Hematopoietic multipotent progenitor cell treated with erythropoietin and hydrocortisone succinate and interleukin-3 and kit ligand, for 8 days (in vitro differentiated cells): Measurements from ENCODE around the gene CGB2.
A peak's percentile ranks its signal among the peaks of the same experiment; 100 is the strongest.

Source experiments
- DNase-seq: peaks from one replicate; pipeline ENCODE4 v3.0.0-alpha.2; 2015

CGB2 gene

DNA sequence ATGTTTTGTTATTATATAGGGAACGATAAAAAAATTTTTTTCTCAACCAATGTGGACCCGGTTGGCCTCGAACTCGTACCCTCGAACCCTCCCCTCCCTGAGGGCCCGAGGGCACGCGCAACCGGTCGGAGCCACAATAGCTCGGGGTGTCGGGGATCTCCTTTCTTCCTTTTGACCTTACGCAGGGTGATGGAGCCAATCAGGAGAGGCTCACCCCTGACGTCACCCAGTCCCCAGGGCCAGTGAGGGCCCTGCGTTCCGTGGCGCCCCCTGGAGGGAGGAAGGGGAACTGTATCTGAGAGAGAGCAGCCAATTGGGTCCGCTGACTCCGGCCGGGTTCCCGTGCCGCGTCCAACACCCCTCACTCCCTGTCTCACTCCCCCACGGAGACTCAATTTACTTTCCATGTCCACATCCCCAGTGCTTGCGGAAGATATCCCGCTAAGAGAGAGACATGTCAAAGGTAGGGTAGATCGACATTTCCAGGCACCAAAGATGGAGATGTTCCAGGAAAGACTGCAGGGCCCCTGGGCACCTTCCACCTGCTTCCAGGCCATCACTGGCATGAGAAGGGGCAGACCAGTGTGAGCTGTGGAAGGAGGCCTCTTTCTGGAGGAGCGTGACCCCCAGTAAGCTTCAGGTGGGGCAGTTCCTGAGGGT is at the start of gene CGB2:
CGB2 (plus strand) TSS at position 249 of the 660 bp plus-strand sequence; CDS start at position 455, 206 bp downstream.
- peak; percentile 75 for DNase-seq

DNA sequence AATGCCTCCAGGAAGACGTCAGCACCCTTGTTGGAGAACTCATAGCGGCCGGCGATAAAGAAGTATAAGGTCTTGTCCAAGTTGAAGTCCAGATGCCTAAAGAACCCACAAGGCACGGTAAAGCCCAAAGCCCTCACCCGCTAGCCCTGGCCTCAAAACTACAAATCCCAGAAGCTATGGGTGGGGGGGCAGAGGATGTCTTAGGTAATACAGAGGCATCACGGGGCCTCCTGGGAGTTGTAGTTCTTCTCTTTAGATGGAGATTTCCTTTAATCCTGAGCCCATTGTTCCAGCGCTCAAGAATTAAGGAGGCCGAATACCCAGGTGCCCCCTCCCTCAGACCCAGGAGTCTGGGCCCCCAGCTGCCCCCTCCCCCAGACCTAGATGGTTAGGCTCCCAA is 49.4 kb upstream of the CGB2 start:
- no peak for DNase-seq

DNA sequence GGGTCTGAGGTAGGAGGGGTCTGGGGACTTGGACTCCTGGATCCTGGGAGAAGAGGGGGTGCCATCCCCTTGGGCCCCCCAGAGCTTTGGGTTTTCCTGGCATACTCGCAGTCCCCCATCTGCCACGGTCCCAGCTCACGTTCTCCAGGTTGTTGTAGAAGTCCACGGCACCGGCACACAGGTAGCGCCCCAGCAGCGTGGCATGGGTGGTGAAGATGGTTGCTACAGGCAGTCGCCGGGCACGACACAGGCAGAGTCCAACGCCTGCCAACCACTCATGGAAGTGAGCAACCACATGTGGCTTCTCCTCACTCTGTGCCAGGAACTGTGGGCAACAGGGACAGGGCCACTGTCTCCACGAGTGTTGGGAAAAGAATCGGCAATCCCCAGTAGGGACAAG is 46.0 kb upstream of the CGB2 start:
- no peak for DNase-seq

DNA sequence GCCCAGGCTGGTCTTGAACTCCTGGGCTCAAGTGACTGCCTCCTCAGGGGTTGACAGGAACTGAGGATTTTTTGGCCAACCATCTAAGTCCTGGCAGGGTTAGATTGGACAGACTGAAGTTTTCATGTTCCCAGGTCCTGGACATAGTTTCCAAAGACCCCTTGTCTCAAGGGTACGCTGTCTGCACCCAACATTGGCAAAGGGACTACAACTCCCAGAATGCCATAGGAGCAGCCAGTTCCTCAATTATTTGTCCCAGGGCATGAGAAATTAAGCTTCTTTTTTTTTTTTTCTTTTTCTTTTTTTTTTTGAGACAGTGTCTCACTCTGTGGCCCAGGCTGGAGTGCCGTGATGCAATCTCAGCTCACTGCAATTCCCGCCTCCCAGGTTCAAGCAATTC is 45.5 kb upstream of the CGB2 start:
- DNase-seq = no peak

DNA sequence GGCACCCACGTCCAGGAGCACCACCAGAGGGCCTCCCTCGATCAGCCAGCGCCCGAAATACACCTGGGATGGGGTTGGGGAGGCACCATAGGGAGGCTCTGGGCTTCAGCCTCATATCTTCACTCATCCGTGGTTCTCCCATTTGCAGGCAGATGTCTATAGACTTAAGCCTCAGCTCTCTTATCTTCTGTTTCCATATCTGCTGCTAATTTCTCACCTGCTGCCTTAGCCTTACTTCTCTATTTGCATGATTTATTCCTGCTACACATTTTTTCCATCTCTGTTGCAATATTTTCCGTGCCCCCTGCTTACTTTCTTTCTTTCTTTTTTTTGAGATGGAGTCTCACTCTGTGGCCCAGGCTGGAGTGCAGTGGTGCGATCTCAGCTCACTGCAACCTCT is 44.4 kb upstream of the CGB2 start:
- DNase-seq = no peak

DNA sequence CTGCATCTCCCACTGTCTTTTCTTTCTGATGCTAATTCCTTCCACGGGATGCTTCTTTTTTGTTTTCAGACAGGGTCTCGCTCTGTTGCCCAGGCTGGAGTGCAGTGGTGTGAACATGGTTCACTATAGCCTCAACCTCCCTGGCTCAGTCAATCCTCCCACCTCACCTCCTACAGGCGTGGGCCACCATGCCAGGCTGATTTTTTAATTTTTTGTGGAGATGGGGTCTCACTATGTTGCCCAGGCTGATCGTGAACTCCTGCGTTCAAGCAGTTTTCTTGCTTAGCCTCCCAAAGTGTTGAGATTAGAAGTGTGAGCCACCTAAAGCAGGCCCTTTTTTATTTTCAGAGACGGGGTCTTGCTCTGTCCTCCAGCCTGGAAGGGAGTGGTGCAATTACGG is 43.4 kb upstream of the CGB2 start:
- no peak for DNase-seq

DNA sequence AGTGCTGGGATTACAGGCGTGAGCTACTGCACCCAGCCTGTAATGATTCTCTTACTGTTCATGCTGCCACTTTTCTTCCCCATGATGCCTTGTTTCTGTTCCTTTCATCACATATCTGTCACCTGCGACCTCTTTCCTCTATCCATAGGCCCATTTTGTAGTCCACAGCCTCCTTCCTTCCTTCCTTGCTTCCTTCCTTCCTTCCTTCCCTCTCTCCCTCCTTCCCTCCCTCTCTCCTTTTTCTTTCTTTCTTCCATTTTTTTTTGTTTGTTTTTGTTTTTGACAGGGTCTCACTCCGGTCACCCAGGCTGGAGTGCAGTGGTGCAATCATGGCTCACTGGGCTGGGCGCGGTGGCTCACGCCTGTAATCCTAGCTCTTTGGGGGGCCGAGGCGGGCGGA is 42.8 kb upstream of the CGB2 start:
- DNase-seq = no peak

DNA sequence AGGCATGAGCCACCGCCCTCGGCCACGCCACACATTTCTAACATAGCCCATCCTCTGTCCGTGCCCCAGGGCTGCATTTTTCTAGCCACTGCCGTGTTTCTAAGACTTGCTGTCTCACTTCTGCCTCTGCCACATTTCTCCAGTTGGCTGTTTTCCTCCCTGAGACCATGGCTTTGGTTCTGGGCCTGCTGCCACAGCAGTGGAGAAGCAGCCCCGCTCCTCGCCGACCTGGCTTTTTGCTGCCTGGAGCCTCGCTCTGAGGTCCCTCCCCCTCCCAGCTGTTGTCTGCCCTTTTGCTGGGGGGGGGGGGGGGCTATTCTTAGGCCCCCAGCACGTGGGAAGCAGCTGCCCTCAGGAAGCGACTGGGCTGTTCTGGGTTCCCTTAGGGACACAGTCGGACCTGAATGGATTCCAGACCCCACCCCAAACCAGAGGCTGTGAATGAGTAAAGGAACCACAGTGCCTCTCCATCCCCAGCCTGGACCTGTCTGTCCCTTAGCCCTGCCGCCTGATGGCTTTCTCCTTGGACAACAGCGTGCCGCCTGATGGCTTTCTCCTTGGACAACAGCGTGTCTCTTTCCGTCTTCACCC is 41.9 kb upstream of the CGB2 start:
- no peak for DNase-seq

DNA sequence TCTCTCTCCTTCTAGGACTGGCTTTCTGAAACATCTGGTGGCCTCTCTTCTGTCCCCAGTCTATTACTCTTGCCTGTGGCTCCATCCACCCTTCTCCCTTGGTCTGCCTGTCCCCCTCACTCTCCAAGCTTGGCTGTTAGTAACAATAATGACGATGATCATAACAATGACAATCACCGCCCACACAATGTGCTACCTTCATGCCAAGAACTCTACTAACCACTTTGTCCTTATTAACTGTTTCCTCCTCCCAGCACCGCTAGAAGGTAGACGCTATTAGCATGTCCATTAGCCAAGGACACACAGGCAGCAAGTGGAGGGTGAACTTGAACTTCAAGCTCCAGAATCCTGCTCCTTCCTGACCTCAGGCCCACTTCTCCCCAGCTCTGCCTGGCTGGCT is 41.3 kb upstream of the CGB2 start:
- no peak for DNase-seq

DNA sequence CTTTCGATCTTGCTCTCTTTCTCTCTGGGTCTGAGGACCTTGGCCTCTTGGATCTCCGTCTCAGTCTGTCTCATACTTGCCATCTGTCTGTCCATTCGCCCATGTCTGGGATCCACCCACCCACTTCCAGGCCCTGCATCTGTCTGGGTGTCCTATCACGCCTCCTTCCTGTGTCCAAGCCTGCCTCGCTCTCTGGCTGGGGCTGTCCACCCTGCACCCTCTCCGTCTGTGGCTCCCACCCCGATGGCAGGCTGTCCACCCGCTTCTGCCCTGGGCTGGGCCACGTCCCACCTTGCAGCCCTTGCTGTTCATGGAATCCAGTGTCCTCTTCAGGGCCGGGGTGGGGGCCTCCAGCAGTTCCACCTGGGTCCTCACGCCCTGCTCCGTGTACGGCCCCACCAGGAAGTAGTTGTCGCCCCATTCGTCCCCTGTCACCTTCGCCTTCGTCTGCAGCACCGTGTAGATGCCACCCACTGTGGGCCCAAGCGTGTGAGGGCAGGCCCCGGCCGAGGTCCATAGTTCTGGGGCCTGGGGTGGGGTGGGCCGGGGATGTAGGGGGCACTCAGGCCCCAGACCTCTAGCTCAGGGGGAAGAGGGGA is 40.6 kb upstream of the CGB2 start:
- DNase-seq = no peak

DNA sequence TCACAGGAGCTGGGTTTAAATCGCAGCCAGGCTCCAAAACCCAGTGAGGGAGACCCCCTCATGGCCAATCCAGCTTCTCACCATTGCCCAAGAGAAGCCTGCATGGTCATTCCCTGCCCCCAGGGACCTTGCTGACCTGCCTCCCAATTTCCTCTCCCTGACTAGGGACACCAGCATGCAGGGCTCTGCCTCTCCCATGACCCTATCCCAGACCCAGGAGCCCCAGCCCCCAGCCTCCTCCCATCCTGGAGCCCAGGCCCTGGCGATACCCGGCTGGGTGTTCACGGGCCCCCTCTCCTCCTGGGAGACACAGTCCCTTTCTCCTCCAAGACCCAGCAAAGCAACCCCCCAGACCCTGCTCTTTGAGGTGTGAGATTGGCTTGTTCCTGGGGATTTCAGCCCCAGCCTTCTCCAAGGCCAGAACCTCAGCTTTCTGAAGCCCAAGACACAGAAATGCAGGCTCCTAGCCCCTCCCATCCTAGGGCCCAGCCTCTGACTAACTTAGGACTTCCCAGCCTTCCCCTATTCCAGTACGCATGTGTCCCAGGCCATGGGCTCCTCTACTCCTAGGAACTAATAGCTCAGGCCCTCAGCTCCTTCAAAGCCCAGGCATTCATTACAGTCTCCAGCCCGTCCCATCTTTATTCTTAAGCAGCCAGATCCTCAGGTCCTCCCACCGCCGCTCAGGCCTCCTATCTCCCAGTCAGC is 39.7 kb upstream of the CGB2 start:
- DNase-seq = peak; percentile 45

DNA sequence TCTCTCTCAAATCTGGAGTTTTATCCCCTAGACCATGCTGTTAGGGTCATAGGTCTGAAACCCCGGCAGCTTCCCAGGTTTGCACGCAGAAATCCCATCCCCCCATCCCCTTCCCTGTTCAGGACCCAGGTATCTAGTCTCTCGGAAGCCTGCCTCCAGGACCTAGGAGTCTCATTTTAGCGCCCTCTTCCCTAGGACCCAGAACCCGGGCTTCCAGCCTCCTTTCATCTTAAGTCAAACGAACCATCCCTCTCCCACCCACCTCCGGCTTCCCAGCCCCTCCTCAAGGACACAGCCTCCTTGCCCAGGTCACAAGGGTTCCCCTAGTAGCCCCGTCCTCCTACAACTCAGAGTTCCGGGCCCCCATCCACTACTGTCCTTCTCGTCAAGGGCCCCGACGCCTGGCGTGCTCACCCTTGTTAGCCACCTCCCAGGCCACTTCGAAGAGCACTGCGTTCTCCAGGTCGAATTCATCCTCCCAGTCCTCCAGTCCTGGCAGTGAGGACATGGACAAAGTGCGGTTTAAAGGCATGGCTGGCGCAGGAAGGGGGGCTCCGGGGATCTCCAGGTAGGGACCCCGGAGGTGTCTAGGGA is 39.0 kb upstream of the CGB2 start:
- no peak for DNase-seq

DNA sequence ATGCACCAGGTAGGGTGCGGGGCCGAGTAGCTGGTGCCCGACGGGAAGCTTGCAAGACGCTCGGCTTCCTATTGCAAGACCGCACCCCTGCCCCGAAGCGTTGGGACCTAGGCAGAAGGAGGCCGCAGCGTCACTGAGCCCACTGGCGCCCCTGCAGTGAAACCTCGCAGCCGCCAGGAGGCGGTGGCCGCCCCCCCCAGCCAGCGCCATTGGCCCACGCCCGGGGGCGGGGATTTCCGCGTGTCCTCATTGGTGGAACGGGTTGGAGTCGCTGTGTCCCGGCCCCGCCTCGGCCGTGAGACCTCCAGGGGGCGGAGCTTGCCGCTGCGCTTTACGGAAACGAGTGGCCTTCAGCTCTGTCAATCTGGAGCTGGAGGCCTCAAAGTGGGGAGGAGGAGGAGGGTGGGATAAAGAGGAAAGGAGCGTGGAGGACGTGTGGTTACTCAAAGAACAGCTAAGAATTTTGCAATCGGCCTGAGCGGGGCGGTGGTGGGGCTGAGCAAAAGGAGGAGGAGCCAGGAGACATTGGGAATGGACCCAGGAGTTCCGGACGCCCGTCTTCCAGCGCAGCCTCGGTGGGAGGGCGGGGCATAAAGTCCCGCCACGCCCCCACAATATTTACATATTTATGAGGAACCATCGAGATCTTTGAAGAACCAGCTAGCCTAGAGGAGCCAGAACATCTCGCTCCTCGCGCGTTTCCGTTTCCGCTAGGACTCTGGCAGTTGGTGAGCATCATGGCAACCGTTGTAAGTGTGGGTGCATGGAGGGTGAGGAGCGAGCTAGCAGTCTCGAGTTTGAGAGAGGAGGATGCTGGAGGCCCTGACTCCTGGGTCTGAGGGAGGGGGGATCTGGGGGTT is 38.3 kb upstream of the CGB2 start, which contains the start of the genes GYS1 and RUVBL2:
GYS1 (minus strand) TSS at position 135 of the 860 bp plus-strand sequence. CDS start 197 bp downstream, outside the sequence.
RUVBL2 (plus strand) TSS at position 713 of the 860 bp plus-strand sequence; CDS start at position 738, 25 bp downstream.
- peak; percentile 99 for DNase-seq

DNA sequence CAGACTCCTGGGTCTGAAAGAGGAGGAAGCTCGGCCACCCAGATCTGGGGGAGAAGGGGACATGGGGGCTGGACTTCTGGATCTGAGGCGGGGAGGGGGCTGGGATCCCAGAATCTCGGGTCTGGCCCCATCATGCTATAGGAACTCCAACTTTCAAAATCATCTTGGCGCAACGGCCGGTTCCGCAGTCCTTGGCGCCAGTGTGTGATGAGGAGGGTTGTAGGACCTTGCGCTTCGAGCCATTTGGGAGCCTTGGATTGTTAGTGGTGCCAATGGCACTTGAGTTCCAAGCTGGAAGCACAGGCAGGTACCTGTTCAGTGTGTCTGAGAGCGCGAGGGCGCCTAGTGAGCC is 37.7 kb upstream of the CGB2 start:
- peak; percentile 24 for DNase-seq

DNA sequence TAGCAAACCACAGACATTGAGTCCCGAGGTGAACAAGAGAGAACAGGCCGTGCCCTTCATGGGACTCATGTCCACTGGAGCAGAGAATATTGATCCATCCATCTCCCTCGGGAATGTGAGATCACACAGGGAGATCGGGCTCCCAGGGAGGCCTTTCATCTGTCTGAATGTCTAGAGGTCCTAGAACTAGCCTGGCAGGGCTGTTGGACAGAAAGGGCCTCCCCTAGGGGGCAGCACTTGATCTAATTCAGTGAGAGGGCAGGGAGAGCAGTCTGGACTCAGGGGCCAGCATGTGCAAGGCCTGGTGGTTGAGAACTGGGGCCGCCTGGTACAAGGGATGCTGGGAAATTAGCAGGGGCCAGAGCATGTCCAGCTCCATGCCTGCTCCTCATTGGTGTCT is 33.7 kb upstream of the CGB2 start:
- peak; percentile 81 for DNase-seq

DNA sequence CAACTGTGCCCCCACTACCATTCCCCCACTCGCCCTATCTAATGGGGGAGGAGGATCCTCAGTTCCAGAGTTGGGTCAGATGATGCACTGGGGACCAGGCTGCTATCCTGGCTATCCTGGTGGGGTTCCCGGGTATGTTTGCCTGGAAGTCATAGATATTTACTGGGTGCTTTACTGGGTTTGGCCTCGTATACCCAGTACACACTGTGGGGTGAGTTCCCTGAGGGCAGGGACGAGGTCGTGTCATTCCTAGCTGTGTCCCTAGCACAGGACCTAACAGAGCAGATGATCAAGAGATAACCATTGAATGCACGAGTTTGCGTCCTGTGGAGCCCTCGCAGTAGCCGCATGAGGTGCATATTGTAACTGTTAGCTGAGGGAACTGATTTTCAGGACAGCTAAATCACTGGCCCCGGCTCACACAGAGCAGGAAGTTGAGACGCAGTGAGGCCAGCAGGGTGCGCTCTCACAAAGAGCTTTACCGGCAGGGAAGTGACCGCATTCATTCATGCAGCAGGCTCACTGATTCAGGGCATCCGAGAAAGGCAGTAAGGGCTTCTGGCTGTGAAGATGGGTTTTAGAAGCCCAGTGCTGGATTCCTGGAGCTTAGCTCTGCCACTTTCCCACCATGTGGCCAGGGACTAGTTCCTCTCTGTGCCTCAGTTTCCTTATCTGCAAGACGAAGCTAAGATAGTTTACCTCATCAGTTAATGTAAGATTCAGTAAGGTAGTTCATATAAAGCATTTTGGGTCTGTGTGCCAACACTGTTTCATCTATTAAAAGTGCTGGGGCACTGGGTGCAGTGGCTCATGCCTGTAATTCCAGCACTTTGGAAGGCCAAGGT is 32.0 kb upstream of the CGB2 start:
- peak; percentile 73 for DNase-seq

DNA sequence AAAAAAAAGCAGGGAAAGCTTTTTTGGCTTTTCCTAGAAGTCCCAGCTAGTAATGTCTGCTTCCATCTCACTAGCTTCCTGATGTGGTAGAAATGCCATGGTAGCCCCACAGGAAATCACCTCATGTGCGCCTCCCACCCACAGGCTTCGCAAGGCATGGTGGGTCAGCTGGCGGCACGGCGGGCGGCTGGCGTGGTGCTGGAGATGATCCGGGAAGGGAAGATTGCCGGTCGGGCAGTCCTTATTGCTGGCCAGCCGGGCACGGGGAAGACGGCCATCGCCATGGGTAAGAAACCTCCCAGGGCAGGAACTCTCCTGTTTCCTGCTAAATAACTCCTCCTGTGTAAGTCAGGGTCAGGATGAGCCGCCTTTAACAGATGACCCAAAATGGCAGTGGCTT is 27.6 kb upstream of the CGB2 start:
- no peak for DNase-seq

DNA sequence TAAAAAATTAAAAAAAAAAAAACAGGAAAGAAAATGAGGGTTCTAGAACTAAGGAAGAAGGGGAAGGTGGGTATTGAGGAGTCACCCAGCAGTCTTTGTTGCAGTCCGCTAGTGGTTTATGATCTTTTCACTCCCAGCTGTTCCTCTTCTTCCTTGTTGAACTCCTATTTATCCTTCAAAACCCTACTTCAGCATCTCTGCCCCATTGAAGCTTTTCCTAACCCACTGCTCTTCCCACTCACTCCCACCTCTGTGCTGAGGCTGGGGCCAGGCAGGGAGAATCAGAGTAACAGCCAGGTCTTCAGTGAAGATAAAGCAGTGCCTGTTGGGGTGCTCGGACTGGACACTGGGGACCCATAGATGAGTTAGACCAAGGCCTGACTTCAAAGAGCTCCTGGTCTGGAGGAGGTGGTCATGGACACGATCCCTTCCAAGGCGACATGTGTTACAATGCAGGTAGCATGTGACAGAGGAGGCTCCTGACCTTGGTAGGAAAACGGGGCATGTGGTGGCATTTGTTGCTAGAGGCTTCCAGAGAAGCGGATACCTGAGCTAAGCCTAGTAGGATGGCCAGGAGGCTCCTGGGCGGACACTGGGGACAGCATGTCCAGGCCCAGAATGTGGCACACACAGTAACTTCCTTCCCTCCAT is 26.6 kb upstream of the CGB2 start:
- DNase-seq = no peak

DNA sequence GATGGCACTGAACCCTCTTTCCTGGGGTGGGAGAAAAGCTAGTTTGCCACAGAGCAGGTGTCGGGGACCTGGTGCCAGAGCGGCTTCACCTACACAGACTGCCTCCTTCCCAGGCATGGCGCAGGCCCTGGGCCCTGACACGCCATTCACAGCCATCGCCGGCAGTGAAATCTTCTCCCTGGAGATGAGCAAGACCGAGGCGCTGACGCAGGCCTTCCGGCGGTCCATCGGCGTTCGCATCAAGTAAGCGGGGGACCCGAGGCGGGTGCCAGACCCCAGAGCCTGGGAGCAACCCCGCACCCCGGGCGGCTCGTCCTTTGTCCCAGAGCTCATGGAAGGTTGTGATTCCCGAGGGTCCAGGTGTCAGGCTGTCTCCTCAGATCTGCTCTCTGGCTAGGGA is 24.8 kb upstream of the CGB2 start:
- no peak for DNase-seq

DNA sequence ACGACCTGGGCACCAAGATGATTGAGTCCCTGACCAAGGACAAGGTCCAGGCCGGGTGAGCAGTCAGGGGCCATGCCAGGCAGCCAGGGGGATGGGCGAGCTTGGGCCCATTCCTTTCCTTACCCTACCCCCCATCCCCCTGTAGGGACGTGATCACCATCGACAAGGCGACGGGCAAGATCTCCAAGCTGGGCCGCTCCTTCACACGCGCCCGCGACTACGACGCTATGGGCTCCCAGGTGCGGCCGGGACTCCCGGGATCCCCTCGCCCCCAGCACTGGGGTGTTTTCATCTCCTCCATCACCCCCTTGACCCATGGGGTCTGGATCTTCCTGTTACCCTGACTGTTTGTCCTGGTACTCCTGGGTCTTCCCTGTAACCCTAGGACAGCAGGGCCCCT is 21.9 kb upstream of the CGB2 start:
- DNase-seq = no peak

DNA sequence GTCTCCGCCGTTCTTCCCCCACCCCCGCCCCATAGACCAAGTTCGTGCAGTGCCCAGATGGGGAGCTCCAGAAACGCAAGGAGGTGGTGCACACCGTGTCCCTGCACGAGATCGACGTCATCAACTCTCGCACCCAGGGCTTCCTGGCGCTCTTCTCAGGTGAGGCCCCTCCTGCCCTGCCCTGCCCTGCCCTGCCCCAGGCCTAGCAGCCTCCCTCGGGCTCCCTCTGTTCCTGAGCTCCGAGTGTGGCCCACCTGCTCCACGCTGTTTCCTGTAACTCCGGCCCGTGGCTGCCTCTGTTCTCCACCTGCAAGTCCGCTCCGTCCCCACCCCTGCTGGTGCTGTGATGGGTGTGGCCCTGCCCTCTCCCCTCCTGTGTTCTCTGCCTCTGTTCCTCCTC is 21.2 kb upstream of the CGB2 start:
- DNase-seq = no peak
